ENCODE data around the gene PAMR1.

DNA sequence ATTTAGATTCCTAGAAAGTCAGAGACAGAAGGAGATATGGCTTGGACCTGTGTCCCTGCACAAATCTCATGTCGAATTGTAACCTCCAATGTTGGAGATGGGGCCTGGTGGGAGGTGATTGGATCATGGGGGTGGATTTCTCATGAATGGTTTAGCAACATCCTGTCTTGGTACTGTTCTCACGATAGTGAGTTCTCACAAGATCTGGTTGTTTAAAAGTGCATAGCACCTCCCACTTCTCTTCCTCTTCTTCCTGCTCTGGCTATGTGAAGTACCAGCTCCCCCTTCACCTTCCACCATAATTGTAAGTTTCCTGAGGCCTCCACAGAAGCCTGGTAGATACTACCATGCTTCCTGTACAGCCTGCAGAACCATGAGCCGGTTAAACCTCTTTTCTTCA is 27.6 kb upstream of the PAMR1 start:
- TF ChIP-seq, protein P1, sequence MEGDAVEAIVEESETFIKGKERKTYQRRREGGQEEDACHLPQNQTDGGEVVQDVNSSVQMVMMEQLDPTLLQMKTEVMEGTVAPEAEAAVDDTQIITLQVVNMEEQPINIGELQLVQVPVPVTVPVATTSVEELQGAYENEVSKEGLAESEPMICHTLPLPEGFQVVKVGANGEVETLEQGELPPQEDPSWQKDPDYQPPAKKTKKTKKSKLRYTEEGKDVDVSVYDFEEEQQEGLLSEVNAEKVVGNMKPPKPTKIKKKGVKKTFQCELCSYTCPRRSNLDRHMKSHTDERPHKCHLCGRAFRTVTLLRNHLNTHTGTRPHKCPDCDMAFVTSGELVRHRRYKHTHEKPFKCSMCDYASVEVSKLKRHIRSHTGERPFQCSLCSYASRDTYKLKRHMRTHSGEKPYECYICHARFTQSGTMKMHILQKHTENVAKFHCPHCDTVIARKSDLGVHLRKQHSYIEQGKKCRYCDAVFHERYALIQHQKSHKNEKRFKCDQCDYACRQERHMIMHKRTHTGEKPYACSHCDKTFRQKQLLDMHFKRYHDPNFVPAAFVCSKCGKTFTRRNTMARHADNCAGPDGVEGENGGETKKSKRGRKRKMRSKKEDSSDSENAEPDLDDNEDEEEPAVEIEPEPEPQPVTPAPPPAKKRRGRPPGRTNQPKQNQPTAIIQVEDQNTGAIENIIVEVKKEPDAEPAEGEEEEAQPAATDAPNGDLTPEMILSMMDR (IDR thresholded peaks at IDR 0.05 in 2 of 3, conservative IDR thresholded peaks at IDR 0.05 in 1 of 3; ENCODE audit: insufficient read depth in 2 of 3, low read depth in 1 of 3, low read length in 3 of 3): no peak
- TF ChIP-seq, protein P2, sequence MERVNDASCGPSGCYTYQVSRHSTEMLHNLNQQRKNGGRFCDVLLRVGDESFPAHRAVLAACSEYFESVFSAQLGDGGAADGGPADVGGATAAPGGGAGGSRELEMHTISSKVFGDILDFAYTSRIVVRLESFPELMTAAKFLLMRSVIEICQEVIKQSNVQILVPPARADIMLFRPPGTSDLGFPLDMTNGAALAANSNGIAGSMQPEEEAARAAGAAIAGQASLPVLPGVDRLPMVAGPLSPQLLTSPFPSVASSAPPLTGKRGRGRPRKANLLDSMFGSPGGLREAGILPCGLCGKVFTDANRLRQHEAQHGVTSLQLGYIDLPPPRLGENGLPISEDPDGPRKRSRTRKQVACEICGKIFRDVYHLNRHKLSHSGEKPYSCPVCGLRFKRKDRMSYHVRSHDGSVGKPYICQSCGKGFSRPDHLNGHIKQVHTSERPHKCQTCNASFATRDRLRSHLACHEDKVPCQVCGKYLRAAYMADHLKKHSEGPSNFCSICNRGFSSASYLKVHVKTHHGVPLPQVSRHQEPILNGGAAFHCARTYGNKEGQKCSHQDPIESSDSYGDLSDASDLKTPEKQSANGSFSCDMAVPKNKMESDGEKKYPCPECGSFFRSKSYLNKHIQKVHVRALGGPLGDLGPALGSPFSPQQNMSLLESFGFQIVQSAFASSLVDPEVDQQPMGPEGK (CRISPR knock-in tag; IDR thresholded peaks at IDR 0.05; ENCODE audit: borderline replicate concordance): no peak
- TF ChIP-seq ZNF431 (CRISPR knock-in tag; IDR thresholded peaks at IDR 0.05): no peak
- TF ChIP-seq, protein P3, sequence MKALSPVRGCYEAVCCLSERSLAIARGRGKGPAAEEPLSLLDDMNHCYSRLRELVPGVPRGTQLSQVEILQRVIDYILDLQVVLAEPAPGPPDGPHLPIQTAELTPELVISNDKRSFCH (CRISPR knock-in tag; IDR thresholded peaks at IDR 0.05): no peak
- TF ChIP-seq, protein P3 (tag; IDR thresholded peaks at IDR 0.05): no peak

All from K562 (cell line).